ENCODE data around the gene GNAQ.
A peak's percentile ranks its signal among the peaks of the same experiment; 100 is the strongest.

The GNAQ gene

GRCh38 chr9:78044886-78045285 is 13.3 kb upstream of the GNAQ start:
- Histone ChIP-seq H2AFZ (ENCODE audit: insufficient read depth, low read length, poor library complexity) (no peak overlapping the region), H3K9ac (ENCODE audit: low read length) (no peak overlapping the region), H2AK5ac (ENCODE audit: low read length) (no peak overlapping the region), H2BK5ac (ENCODE audit: low read depth, low read length, poor library complexity) (no peak overlapping the region), H3K23ac (ENCODE audit: low read length) (no peak overlapping the region), H3K4me2 (ENCODE audit: low read length) (no peak overlapping the region), H4K8ac (ENCODE audit: low read depth, low read length) (no peak overlapping the region), H3K4ac (ENCODE audit: low read depth, low read length) (no peak overlapping the region), H3K27me3 (ENCODE audit: insufficient read depth, low read length) (no peaks in the 10 kb centered on the region), H4K12ac (ENCODE audit: low read depth, low read length) (no peak overlapping the region), H3K79me1 (ENCODE audit: low read length) (no peaks in the 10 kb centered on the region), H3K9me3 (ENCODE audit: insufficient read depth, low read depth, low read length) (no peaks in the 10 kb centered on the region), H2BK120ac (ENCODE audit: insufficient read depth, low read length, poor library complexity) (no peak overlapping the region), H3K18ac (ENCODE audit: low read length) (no peak overlapping the region), H3K4me1 (ENCODE audit: control insufficient read depth in 1 of 2, insufficient read depth in 2 of 2, low read length in 2 of 2) (peaks cover 0 to 2% of the 10 kb centered on the region in 2 experiments), H2BK12ac (ENCODE audit: low read length) (no peak overlapping the region), H4K91ac (ENCODE audit: low read depth, low read length) (no peak overlapping the region), H3K79me2 (ENCODE audit: control insufficient read depth, insufficient read depth, low read length, poor library complexity) (no peaks in the 10 kb centered on the region), H3K14ac (ENCODE audit: low read length) (no peak overlapping the region), H3K4me3 (ENCODE audit: low read depth, low read length) (no peak overlapping the region), H3K36me3 (ENCODE audit: control insufficient read depth in 1 of 2, insufficient read depth in 2 of 2, low read length in 2 of 2) (no peaks in the 10 kb centered on the region), H3K27ac (ENCODE audit: low read depth, low read length) (no peak overlapping the region)
- DNase-seq, result peak in 1 of 2 donors; percentile 30
- no CpG with 5 or more reads among the region's 4 CpGs for WGBS (ENCODE audit: extremely low coverage, insufficient coverage, insufficient read length)

DNA sequence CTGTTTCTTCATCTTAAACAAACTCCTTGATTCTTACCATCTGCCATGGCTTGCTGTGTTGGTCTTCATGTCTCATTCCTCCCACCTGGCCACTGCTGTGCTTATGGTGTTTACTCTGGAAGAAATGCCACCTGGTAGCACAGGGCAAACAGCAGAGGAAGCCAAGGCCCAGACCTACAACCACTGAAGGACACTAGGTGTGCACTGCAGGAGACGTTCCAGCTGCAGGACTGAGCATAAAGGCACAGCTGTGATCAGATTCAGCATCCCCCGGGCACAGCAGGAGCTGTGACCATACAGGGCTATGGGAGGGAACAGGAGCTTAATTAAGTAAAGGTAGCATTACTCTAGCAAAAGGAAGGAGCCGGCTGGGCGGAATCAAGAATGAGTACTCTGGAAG is 12.6 kb upstream of the GNAQ start:
- H3K4ac ChIP-seq (ENCODE audit: low read depth, low read length), result no peak overlapping the region
- no peak overlapping the region for H4K8ac ChIP-seq (ENCODE audit: low read depth, low read length)
- H3K79me2 ChIP-seq (ENCODE audit: control insufficient read depth, insufficient read depth, low read length, poor library complexity), result no peaks in the 10 kb centered on the region
- WGBS (ENCODE audit: extremely low coverage, insufficient coverage, insufficient read length), result no CpG with 5 or more reads among the region's 4 CpGs
- H3K79me1 ChIP-seq (ENCODE audit: low read length), result no peaks in the 10 kb centered on the region
- H3K9me3 ChIP-seq (ENCODE audit: insufficient read depth, low read depth, low read length), result no peaks in the 10 kb centered on the region
- H2AK5ac ChIP-seq (ENCODE audit: low read length), result no peak overlapping the region
- H3K4me3 ChIP-seq (ENCODE audit: low read depth, low read length), result no peak overlapping the region
- no peak overlapping the region for H3K9ac ChIP-seq (ENCODE audit: low read length)
- no peaks in the 10 kb centered on the region for H3K36me3 ChIP-seq (ENCODE audit: control insufficient read depth in 1 of 2, insufficient read depth in 2 of 2, low read length in 2 of 2)
- H3K4me2 ChIP-seq (ENCODE audit: low read length), result no peak overlapping the region
- no peak overlapping the region for H2AFZ ChIP-seq (ENCODE audit: insufficient read depth, low read length, poor library complexity)
- H3K23ac ChIP-seq (ENCODE audit: low read length), result no peak overlapping the region
- H4K12ac ChIP-seq (ENCODE audit: low read depth, low read length), result no peak overlapping the region
- H2BK12ac ChIP-seq (ENCODE audit: low read length), result no peak overlapping the region
- H3K27ac ChIP-seq (ENCODE audit: low read depth, low read length), result no peak overlapping the region
- H3K14ac ChIP-seq (ENCODE audit: low read length), result no peak overlapping the region
- H2BK120ac ChIP-seq (ENCODE audit: insufficient read depth, low read length, poor library complexity), result no peak overlapping the region
- no peak overlapping the region for H3K18ac ChIP-seq (ENCODE audit: low read length)
- peaks cover 0 to 2% of the 10 kb centered on the region in 2 experiments for H3K4me1 ChIP-seq (ENCODE audit: control insufficient read depth in 1 of 2, insufficient read depth in 2 of 2, low read length in 2 of 2)
- H2BK5ac ChIP-seq (ENCODE audit: low read depth, low read length, poor library complexity), result no peak overlapping the region
- no peak overlapping the region for H4K91ac ChIP-seq (ENCODE audit: low read depth, low read length)
- H3K27me3 ChIP-seq (ENCODE audit: insufficient read depth, low read length), result no peaks in the 10 kb centered on the region
- no peak for DNase-seq

DNA sequence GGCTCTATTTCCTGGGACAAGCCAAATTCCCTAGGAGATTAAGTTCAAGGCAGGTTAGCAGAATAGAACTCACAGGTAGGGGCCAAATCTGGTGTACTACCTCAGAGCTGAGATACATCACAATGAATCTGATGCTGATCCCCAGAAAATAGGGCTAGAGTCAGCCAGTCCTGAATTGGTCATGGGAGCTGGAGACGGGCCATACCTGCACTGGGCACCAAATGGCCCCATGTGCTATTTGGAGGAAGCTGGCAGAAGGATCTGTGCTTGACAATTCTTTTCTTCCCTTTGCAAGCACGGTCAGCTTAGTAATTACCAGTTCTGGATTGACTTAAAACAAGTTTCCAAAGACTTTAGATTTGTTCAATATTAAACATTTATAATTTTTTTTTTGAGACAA is 10.4 kb upstream of the GNAQ start:
- no peaks in the 10 kb centered on the region for H3K79me2 ChIP-seq (ENCODE audit: control insufficient read depth, insufficient read depth, low read length, poor library complexity)
- H2BK12ac ChIP-seq (ENCODE audit: low read length), result no peak overlapping the region
- H3K4me3 ChIP-seq (ENCODE audit: low read depth, low read length), result no peak overlapping the region
- no peak overlapping the region for H3K23ac ChIP-seq (ENCODE audit: low read length)
- no peak overlapping the region for H2AFZ ChIP-seq (ENCODE audit: insufficient read depth, low read length, poor library complexity)
- H2AK5ac ChIP-seq (ENCODE audit: low read length), result no peak overlapping the region
- H2BK120ac ChIP-seq (ENCODE audit: insufficient read depth, low read length, poor library complexity), result no peak overlapping the region
- H3K18ac ChIP-seq (ENCODE audit: low read length), result no peak overlapping the region
- no peak for DNase-seq
- H2BK5ac ChIP-seq (ENCODE audit: low read depth, low read length, poor library complexity), result no peak overlapping the region
- H3K27me3 ChIP-seq (ENCODE audit: insufficient read depth, low read length), result no peaks in the 10 kb centered on the region
- peaks cover 0 to 2% of the 10 kb centered on the region in 2 experiments for H3K4me1 ChIP-seq (ENCODE audit: control insufficient read depth in 1 of 2, insufficient read depth in 2 of 2, low read length in 2 of 2)
- H4K8ac ChIP-seq (ENCODE audit: low read depth, low read length), result no peak overlapping the region
- no peak overlapping the region for H3K14ac ChIP-seq (ENCODE audit: low read length)
- no peak overlapping the region for H4K12ac ChIP-seq (ENCODE audit: low read depth, low read length)
- no CpG with 5 or more reads among the region's 2 CpGs for WGBS (ENCODE audit: extremely low coverage, insufficient coverage, insufficient read length)
- no peaks in the 10 kb centered on the region for H3K9me3 ChIP-seq (ENCODE audit: insufficient read depth, low read depth, low read length)
- no peak overlapping the region for H3K27ac ChIP-seq (ENCODE audit: low read depth, low read length)
- H3K4me2 ChIP-seq (ENCODE audit: low read length), result no peak overlapping the region
- no peaks in the 10 kb centered on the region for H3K79me1 ChIP-seq (ENCODE audit: low read length)
- H3K36me3 ChIP-seq (ENCODE audit: control insufficient read depth in 1 of 2, insufficient read depth in 2 of 2, low read length in 2 of 2), result no peaks in the 10 kb centered on the region
- no peak overlapping the region for H3K4ac ChIP-seq (ENCODE audit: low read depth, low read length)
- no peak overlapping the region for H4K91ac ChIP-seq (ENCODE audit: low read depth, low read length)
- H3K9ac ChIP-seq (ENCODE audit: low read length), result no peak overlapping the region

DNA sequence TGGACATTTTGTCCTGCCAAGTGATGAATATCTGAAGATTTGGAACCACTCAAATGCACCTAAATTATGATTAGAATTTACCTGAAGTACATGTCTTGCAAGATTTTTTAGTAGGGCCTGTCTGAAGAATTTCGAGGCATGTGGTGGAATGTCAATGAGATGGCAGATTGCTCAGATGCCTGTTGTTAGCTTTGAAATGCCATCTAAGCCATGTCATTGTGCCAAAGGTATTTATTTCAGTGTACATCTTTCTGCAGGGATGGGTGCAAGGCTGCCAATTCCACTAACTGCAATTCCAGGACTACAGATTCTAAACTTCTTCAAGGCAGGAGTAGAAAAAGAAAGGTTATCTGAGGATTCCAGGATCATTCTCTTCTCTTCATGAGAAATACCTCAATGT is 9.1 kb upstream of the GNAQ start:
- Histone ChIP-seq H3K9ac (ENCODE audit: low read length) (no peak overlapping the region), H3K9me3 (ENCODE audit: insufficient read depth, low read depth, low read length) (no peaks in the 10 kb centered on the region), H3K79me2 (ENCODE audit: control insufficient read depth, insufficient read depth, low read length, poor library complexity) (no peaks in the 10 kb centered on the region), H3K14ac (ENCODE audit: low read length) (no peak overlapping the region), H3K27me3 (ENCODE audit: insufficient read depth, low read length) (no peaks in the 10 kb centered on the region), H2AFZ (ENCODE audit: insufficient read depth, low read length, poor library complexity) (no peak overlapping the region), H4K12ac (ENCODE audit: low read depth, low read length) (no peak overlapping the region), H2BK12ac (ENCODE audit: low read length) (no peak overlapping the region), H3K23ac (ENCODE audit: low read length) (no peak overlapping the region), H3K4me1 (ENCODE audit: control insufficient read depth in 1 of 2, insufficient read depth in 2 of 2, low read length in 2 of 2) (peaks cover 0 to 2% of the 10 kb centered on the region in 2 experiments), H4K8ac (ENCODE audit: low read depth, low read length) (no peak overlapping the region), H3K27ac (ENCODE audit: low read depth, low read length) (no peak overlapping the region), H2BK120ac (ENCODE audit: insufficient read depth, low read length, poor library complexity) (no peak overlapping the region), H3K4me2 (ENCODE audit: low read length) (no peak overlapping the region), H3K79me1 (ENCODE audit: low read length) (no peaks in the 10 kb centered on the region), H3K4ac (ENCODE audit: low read depth, low read length) (no peak overlapping the region), H2AK5ac (ENCODE audit: low read length) (no peak overlapping the region), H4K91ac (ENCODE audit: low read depth, low read length) (no peak overlapping the region), H2BK5ac (ENCODE audit: low read depth, low read length, poor library complexity) (no peak overlapping the region), H3K18ac (ENCODE audit: low read length) (no peak overlapping the region), H3K4me3 (ENCODE audit: low read depth, low read length) (no peak overlapping the region), H3K36me3 (ENCODE audit: control insufficient read depth in 1 of 2, insufficient read depth in 2 of 2, low read length in 2 of 2) (no peaks in the 10 kb centered on the region)
- DNase-seq, result peak; percentile 71 to 93
- no CpG with 5 or more reads among the region's 1 CpG for WGBS (ENCODE audit: extremely low coverage, insufficient coverage, insufficient read length)
